ENCODE data around the gene COLGALT1.

The COLGALT1 gene

GRCh38 chr19:17626456-17627015, 71.1 kb downstream of the COLGALT1 start:
- DNase-seq (ENCODE audit: extremely low read depth, low read depth) = no peak
- H3K4me3 ChIP-seq (replicated peaks; ENCODE audit: low read depth, low read length) = no peak overlapping the region
- TF ChIP-seq CTCF (IDR thresholded peaks at IDR 0.05; ENCODE audit: low read depth, low read length, missing control alignments) = no peak

GRCh38 chr19:17627161-17627560, 71.7 kb downstream of the COLGALT1 start:
- no peak for DNase-seq (ENCODE audit: extremely low read depth, low read depth)
- no peak for TF ChIP-seq CTCF (IDR thresholded peaks at IDR 0.05; ENCODE audit: low read depth, low read length, missing control alignments)
- no peak overlapping the region for H3K4me3 ChIP-seq (replicated peaks; ENCODE audit: low read depth, low read length)

GRCh38 chr19:17627921-17628320, 72.5 kb downstream of the COLGALT1 start:
- H3K4me3 ChIP-seq (replicated peaks; ENCODE audit: low read depth, low read length) = no peak overlapping the region
- TF ChIP-seq CTCF (IDR thresholded peaks at IDR 0.05; ENCODE audit: low read depth, low read length, missing control alignments) = no peak
- DNase-seq (ENCODE audit: extremely low read depth, low read depth) = no peak

GRCh38 chr19:17629760-17630159, 74.3 kb downstream of the COLGALT1 start:
- H3K4me3 ChIP-seq (replicated peaks; ENCODE audit: low read depth, low read length) = no peak overlapping the region
- TF ChIP-seq CTCF (IDR thresholded peaks at IDR 0.05; ENCODE audit: low read depth, low read length, missing control alignments) = no peak
- DNase-seq (ENCODE audit: extremely low read depth, low read depth) = no peak

- no peak for TF ChIP-seq CTCF (IDR thresholded peaks at IDR 0.05; ENCODE audit: low read depth, low read length, missing control alignments)
- no peak for DNase-seq (ENCODE audit: extremely low read depth, low read depth)
Measured at GRCh38 chr19:17632577-17632976, 77.1 kb downstream of the COLGALT1 start.

More at GRCh38 chr19:17632577-17632976, 77.1 kb downstream of the COLGALT1 start:
- H3K4me3 ChIP-seq (replicated peaks; ENCODE audit: low read depth, low read length) = no peak overlapping the region
